ENCODE measurements around the gene PORCN. TPM values are rescaled to one million over a fixed set of nuclear protein-coding genes. Genes with fewer than 3 reads are reported as not detected.

Gene PORCN
- total RNA-seq, 4 donors from 2014 or later, result 11.4 to 18.7 (median 12.3) TPM

GRCh38 chrX:48474127-48474526 lies 34.7 kb upstream of the PORCN start:
- TF ChIP-seq POLR2A (IDR thresholded peaks at IDR 0.05), result no peak
- no peak for TF ChIP-seq CTCF (IDR thresholded peaks at IDR 0.05 in 4 of 5, conservative IDR thresholded peaks at IDR 0.05 in 1 of 5)
- no peak overlapping the region for H3K4me3 ChIP-seq
- no peaks in the 10 kb centered on the region for H3K4me1 ChIP-seq
- intact Hi-C loops (cut with DNase I; ENCODE audit: low total_unique reads) (loop anchor here (10.0 kb wide), 1 partner anchor 101 kb away; the partner anchor contains the start of gene RBM3), in situ Hi-C loops (cut with MboI; ENCODE audit: low sequenced_read_pairs in 4 of 4) (no loop called here)
- no peaks in the 10 kb centered on the region for H3K36me3 ChIP-seq
- DNase-seq, result no peak
- ATAC-seq, result no peak
- H3K9me3 ChIP-seq, result no peaks in the 10 kb centered on the region
- H3K27ac ChIP-seq, result no peak overlapping the region
- H3K27me3 ChIP-seq, result no peaks in the 10 kb centered on the region

GRCh38 chrX:48474581-48474980 lies 34.2 kb upstream of the PORCN start:
- Histone ChIP-seq H3K27ac (no peak overlapping the region), H3K4me1 (no peaks in the 10 kb centered on the region), H3K4me3 (no peak overlapping the region), H3K36me3 (no peaks in the 10 kb centered on the region), H3K9me3 (no peaks in the 10 kb centered on the region), H3K27me3 (no peaks in the 10 kb centered on the region)
- TF ChIP-seq POLR2A (IDR thresholded peaks at IDR 0.05), result no peak
- TF ChIP-seq CTCF (IDR thresholded peaks at IDR 0.05 in 4 of 5, conservative IDR thresholded peaks at IDR 0.05 in 1 of 5), result no peak
- no peak for ATAC-seq
- intact Hi-C loops (cut with DNase I; ENCODE audit: low total_unique reads) (loop anchor here (10.0 kb wide), 1 partner anchor 100 kb away; the partner anchor contains the start of gene RBM3), in situ Hi-C loops (cut with MboI; ENCODE audit: low sequenced_read_pairs in 4 of 4) (no loop called here)
- no peak for DNase-seq

- Histone ChIP-seq H3K4me1 (no peaks in the 10 kb centered on the region), H3K36me3 (no peaks in the 10 kb centered on the region), H3K27ac (peak overlapping the region; percentile 78 to 85 (median 84)), H3K27me3 (no peaks in the 10 kb centered on the region), H3K9me3 (no peaks in the 10 kb centered on the region), H3K4me3 (peak overlapping the region; percentile 58 to 78 (median 76))
- intact Hi-C loops (cut with DNase I; ENCODE audit: low total_unique reads), result loop anchor here (1.0 to 10.0 kb wide), 4 partner anchors 47 to 122 kb away; partner anchors contain the start of genes EBP, RBM3, TBC1D25 and WDR13
- DNase-seq (no peak), ATAC-seq (no peak)
- TF ChIP-seq CTCF (IDR thresholded peaks at IDR 0.05 in 4 of 5, conservative IDR thresholded peaks at IDR 0.05 in 1 of 5), result no peak
- TF ChIP-seq POLR2A (IDR thresholded peaks at IDR 0.05), result no peak
- in situ Hi-C loops (cut with MboI; ENCODE audit: low sequenced_read_pairs in 4 of 4), result loop anchor here in 1 of 4 donors (25.0 kb wide), 1 partner anchor 388 kb away; no protein-coding TSS in a partner anchor
Measured at GRCh38 chrX:48475296-48475695, 33.5 kb upstream of the PORCN start.

- H3K9me3 ChIP-seq, result no peaks in the 10 kb centered on the region
- TF ChIP-seq CTCF (IDR thresholded peaks at IDR 0.05 in 4 of 5, conservative IDR thresholded peaks at IDR 0.05 in 1 of 5) (no peak), POLR2A (IDR thresholded peaks at IDR 0.05) (peak; percentile 13 to 32)
Measured at GRCh38 chrX:48475774-48476577, 32.8 kb upstream of the PORCN start, which contains the start of gene FTSJ1. Gene FTSJ1 (plus strand): TSS chrX:48476199. CDS start chrX:48478048, 1,849 bp downstream.

More at GRCh38 chrX:48475774-48476577, 32.8 kb upstream of the PORCN start, which contains the start of gene FTSJ1:
- DNase-seq (peak; percentile 69 to 81), ATAC-seq (peak; percentile 95 to 97)
- intact Hi-C loops (cut with DNase I; ENCODE audit: low total_unique reads) (loop anchor here (1.0 to 10.0 kb wide), 5 partner anchors 32 to 121 kb away; partner anchors contain the start of genes EBP, PORCN, RBM3 and TBC1D25), in situ Hi-C loops (cut with MboI; ENCODE audit: low sequenced_read_pairs in 4 of 4) (loop anchor here in 1 of 4 donors (25.0 kb wide), 1 partner anchor 389 kb away; no protein-coding TSS in a partner anchor)
- Histone ChIP-seq H3K36me3 (no peaks in the 10 kb centered on the region), H3K27me3 (no peaks in the 10 kb centered on the region), H3K4me3 (peak within 1 kb of the TSS; percentile 58 to 78 (median 76)), H3K4me1 (no peaks in the 10 kb centered on the region), H3K27ac (peak within 1 kb of the TSS; percentile 78 to 85 (median 84))

Measured in gastrocnemius medialis (tissue), 4 donors.